ENCODE results near the gene HSPA1L. TPM values are rescaled to one million over a fixed set of nuclear protein-coding genes. Genes with fewer than 3 reads are reported as not detected.

The HSPA1L gene
- total RNA-seq, 2 donors from 2014 or later = 1.5 to 8.5 TPM

DNA sequence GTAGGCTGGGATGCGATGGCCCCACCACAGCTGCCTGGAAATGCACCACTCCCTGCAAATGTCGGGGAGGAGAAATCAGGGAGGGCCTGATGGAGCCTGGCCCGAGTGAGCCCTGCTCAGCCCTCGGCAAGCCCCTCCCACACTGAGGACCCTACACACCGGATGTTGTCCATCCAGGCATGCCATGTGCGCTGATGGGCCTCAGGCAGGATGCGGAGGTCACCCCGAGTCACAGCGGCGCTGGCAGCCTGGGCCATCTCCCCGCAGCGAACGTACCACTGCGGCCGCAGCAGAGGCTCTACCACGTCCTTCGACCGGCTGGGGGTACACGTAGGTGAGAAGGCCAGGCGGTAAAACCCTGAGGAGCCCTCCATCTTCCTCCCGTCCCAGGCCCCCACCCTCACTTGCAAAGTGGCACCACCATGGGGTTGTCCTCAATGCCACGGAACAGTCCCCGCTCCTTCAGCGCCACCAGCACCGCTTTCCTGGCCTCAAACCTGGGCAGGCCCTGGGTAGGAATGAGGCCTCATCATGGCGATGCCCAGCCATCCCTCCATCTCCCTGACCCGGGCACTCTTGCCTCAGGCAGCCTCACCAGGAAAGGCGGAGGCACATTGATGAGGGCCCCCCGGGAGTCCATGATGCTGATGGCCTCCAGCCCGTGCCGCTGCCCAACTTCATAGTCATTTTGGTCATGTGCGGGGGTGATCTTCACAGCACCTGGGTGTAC, 32.8 kb downstream of the HSPA1L start:
- no peak for DNase-seq (ENCODE audit: low spot score)
- H3K27me3 ChIP-seq (replicated peaks; ENCODE audit: insufficient read depth) = no peaks in the 10 kb centered on the region
- H3K27ac ChIP-seq = no peak overlapping the region
- TF ChIP-seq POLR2AphosphoS5 (IDR thresholded peaks at IDR 0.05) (no peak), POLR2A (IDR thresholded peaks at IDR 0.05) (no peak)
- TF ChIP-seq, protein P1, sequence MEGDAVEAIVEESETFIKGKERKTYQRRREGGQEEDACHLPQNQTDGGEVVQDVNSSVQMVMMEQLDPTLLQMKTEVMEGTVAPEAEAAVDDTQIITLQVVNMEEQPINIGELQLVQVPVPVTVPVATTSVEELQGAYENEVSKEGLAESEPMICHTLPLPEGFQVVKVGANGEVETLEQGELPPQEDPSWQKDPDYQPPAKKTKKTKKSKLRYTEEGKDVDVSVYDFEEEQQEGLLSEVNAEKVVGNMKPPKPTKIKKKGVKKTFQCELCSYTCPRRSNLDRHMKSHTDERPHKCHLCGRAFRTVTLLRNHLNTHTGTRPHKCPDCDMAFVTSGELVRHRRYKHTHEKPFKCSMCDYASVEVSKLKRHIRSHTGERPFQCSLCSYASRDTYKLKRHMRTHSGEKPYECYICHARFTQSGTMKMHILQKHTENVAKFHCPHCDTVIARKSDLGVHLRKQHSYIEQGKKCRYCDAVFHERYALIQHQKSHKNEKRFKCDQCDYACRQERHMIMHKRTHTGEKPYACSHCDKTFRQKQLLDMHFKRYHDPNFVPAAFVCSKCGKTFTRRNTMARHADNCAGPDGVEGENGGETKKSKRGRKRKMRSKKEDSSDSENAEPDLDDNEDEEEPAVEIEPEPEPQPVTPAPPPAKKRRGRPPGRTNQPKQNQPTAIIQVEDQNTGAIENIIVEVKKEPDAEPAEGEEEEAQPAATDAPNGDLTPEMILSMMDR (IDR thresholded peaks at IDR 0.05) = no peak
- intact Hi-C loops (cut with DNase I) = no loop called here
- no peaks in the 10 kb centered on the region for H3K4me1 ChIP-seq (replicated peaks)
- WGBS = 88% methylated on average over 30 of the region's 32 CpGs
- peaks cover 5 to 24% of the 10 kb centered on the region in 2 donors for H3K36me3 ChIP-seq
- no peaks in the 10 kb centered on the region for H3K9me3 ChIP-seq
- no peak overlapping the region for H3K4me3 ChIP-seq

DNA sequence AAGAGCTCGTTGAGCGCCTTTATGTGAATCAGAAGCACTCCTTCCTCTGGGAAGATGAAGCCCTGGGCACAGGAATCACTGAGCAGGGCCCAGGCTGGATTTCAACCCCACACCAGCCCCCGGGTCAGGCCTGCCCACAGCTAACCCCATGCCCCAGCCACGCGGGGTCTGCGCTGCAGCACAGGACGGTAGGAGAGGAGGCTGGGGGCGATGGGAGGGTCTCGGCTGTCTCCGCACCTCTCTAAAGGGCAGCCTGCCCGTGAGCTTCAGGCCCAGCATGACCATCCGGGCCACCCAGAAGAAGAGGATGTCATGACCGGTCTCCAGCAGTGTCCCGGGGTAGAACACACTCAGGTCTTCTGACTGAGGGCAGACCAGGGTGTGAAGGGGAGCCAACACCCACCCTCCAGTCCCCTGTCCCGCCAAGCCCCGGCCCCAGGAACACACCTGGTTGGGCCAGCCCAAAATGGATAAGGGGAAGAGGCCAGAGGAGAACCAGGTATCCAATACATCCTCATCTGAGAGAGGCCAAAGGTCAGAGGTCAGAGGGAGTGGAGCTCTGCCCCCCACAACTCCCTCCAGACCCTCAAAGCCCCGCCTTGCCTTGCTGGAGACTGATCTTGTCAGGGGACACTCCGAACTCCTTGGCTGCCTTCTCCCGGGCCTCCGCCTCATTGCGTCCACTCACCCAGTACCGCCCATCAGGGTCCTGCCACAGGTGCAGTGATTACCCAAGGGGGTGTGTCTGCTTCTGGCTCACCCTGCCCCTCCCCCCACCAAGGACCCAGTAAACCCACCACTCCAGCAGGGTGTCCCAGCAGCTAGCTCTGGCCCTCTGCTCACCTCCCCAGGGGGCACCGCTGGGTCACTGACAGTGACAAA, 33.6 kb downstream of the HSPA1L start:
- Histone ChIP-seq H3K27me3 (replicated peaks; ENCODE audit: insufficient read depth) (no peaks in the 10 kb centered on the region), H3K4me1 (replicated peaks) (no peaks in the 10 kb centered on the region), H3K9me3 (no peaks in the 10 kb centered on the region), H3K4me3 (no peak overlapping the region), H3K27ac (no peak overlapping the region), H3K36me3 (peaks cover 5 to 24% of the 10 kb centered on the region in 2 donors)
- no peak for DNase-seq (ENCODE audit: low spot score)
- 94% methylated on average over 23 of the region's 23 CpGs for WGBS
- no peak for TF ChIP-seq POLR2AphosphoS5 (IDR thresholded peaks at IDR 0.05)
- TF ChIP-seq, protein P1 (IDR thresholded peaks at IDR 0.05) = no peak
- TF ChIP-seq POLR2A (IDR thresholded peaks at IDR 0.05) = no peak
- intact Hi-C loops (cut with DNase I) = no loop called here

DNA sequence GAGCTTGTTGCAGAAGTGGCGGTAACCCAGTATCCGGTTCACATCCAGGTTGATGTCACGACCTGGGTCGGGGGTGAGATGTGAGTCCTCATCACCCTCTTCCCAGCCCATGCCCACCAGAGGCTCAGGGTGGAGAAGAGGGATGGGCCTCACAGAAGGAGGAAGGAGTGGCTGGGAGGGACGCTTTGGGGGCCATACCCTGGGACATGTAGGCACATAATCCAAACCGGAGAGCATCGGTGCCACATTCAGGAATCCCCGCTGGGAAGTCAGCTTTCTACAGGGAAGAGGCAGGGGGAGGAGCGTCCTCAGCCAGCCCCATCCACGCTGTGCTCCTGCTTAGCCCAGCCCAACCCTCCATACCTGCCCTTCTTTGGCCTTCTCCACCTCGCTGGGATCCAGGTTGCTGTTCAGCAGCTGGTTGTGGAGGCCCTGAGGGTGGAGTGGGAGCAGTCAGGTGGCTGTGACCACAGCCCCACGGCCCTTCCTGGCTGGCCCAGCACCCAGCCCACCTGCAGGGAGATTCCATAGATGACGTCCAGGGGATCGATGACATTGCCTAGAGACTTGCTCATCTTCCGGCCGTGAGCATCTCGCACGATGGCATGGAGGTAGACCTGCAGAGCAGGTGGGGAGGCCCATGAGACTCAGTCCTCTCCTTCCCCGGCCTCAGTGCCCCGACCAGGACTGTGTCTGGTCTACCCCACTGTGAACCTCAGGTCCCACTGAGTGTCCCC, 34.4 kb downstream of the HSPA1L start:
- intact Hi-C loops (cut with DNase I) = no loop called here
- Histone ChIP-seq H3K4me3 (no peak overlapping the region), H3K36me3 (peaks cover 5 to 24% of the 10 kb centered on the region in 2 donors), H3K27ac (no peak overlapping the region), H3K9me3 (no peaks in the 10 kb centered on the region), H3K4me1 (replicated peaks) (no peaks in the 10 kb centered on the region), H3K27me3 (replicated peaks; ENCODE audit: insufficient read depth) (no peaks in the 10 kb centered on the region)
- 84% methylated on average over 20 of the region's 20 CpGs for WGBS
- TF ChIP-seq POLR2AphosphoS5 (IDR thresholded peaks at IDR 0.05) = no peak
- no peak for TF ChIP-seq POLR2A (IDR thresholded peaks at IDR 0.05)
- TF ChIP-seq, protein P1 (IDR thresholded peaks at IDR 0.05) = no peak
- DNase-seq (ENCODE audit: low spot score) = no peak

DNA sequence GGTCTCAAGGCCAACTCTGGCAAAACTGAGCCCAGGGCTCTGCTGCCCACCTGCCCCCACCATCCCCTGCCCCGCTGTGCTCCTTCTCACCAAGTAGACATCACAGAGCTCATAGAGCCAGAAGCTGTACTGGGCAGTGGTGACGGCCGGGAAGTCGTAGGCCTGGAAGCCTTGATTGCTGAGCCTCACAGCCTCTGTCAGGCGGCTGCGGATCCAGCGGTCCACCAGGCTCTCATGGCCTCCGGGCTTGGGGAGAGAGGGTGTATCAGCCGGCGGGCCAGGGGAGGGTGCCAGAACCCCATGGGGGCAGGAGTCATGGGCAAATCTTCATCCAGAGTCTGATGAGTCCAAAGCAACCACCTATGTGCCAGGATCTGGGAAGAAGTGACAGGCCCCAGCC, 35.2 kb downstream of the HSPA1L start:
- Histone ChIP-seq H3K27me3 (replicated peaks; ENCODE audit: insufficient read depth) (no peaks in the 10 kb centered on the region), H3K4me3 (no peak overlapping the region), H3K27ac (no peak overlapping the region), H3K9me3 (no peaks in the 10 kb centered on the region), H3K4me1 (replicated peaks) (no peaks in the 10 kb centered on the region), H3K36me3 (peaks cover 5 to 24% of the 10 kb centered on the region in 2 donors)
- no peak for DNase-seq (ENCODE audit: low spot score)
- intact Hi-C loops (cut with DNase I) = no loop called here
- 94% methylated on average over 10 of the region's 10 CpGs for WGBS
- TF ChIP-seq, protein P1 (IDR thresholded peaks at IDR 0.05) = no peak
- TF ChIP-seq POLR2A (IDR thresholded peaks at IDR 0.05) (no peak), POLR2AphosphoS5 (IDR thresholded peaks at IDR 0.05) (no peak)
